ACC112 (cell line): ENCODE results near the gene C12orf75.
A peak's percentile ranks its signal among the peaks of the same experiment; 100 is the strongest.
"Not testable (repeated sequence)": the region's sequence is repeated elsewhere in the genome, so short reads cannot be mapped to it uniquely, and the experiment has no call there.

Experiments used
- H2AFZ ChIP-seq: fragments of 200-600 bp; sonication (generic); one replicate; pipeline ENCODE4 v1.6.0; 2017; ENCODE audit warnings: antibody characterized with exemption, low read length; ENCODE audit not compliant: unreplicated experiment
- H3K27ac ChIP-seq: fragments of 200-600 bp; sonication (generic); 2 replicates; pipeline ENCODE4 v1.5.1; 2014; ENCODE audit warnings: low read depth, mild to moderate bottlenecking, antibody characterized with exemption, low read length, moderate library complexity
- H3K27me3 ChIP-seq: fragments of 200-600 bp; sonication (generic); 2 replicates; pipeline ENCODE4 v1.6.1; 2014; ENCODE audit warnings: mild to moderate bottlenecking, antibody characterized with exemption, low read length, moderate library complexity, mixed read lengths; ENCODE audit not compliant: insufficient read depth
- H3K36me3 ChIP-seq: fragments of 200-600 bp; sonication (generic); 2 replicates; pipeline ENCODE4 v1.6.1; 2016; ENCODE audit warnings: mild to moderate bottlenecking, antibody characterized with exemption, low read length, moderate library complexity, mixed read lengths; ENCODE audit not compliant: insufficient read depth
- H3K4me1 ChIP-seq: fragments of 200-600 bp; sonication (generic); one replicate; pipeline ENCODE4 v1.6.1; 2016; ENCODE audit warnings: low read length, mixed read lengths; ENCODE audit not compliant: insufficient read depth, unreplicated experiment, control insufficient read depth
- H3K4me3 ChIP-seq: fragments of 200-600 bp; sonication (generic); 2 replicates; pipeline ENCODE4 v1.5.1; 2014; ENCODE audit warnings: mild to moderate bottlenecking, low read depth, low read length
- H3K79me2 ChIP-seq: fragments of 200-600 bp; sonication (generic); one replicate; pipeline ENCODE4 v1.6.0; 2016; ENCODE audit warnings: low read length; ENCODE audit not compliant: control insufficient read depth, unreplicated experiment, insufficient read depth

C12orf75 gene

DNA sequence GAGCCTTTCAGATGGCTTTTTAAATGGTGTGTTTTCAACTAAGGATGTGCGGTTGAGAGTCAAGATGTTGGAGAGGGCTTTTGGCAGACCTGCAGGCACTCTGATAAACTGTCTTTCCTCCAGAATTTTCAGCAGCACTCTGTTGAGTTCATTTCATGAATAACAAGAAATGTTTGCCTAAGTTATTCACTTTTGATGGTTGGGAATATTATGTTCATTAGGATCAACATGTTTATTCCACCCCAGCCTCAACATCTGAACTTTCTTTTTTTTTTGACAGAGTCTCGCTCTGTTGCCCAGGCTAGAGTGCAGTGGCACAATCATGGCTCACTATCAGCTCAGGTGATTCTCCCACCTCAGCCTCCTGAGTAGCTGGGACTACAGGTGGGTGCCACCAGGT is 68.4 kb downstream of the C12orf75 start:
- H3K4me1 ChIP-seq: peaks cover under 1% of the 10 kb centered on the region
- no peak overlapping the region for H2AFZ ChIP-seq
- no peaks in the 10 kb centered on the region for H3K27me3 ChIP-seq
- H3K4me3 ChIP-seq: no peak overlapping the region
- H3K79me2 ChIP-seq: no peaks in the 10 kb centered on the region
- no peak overlapping the region for H3K27ac ChIP-seq
- no peaks in the 10 kb centered on the region for H3K36me3 ChIP-seq

DNA sequence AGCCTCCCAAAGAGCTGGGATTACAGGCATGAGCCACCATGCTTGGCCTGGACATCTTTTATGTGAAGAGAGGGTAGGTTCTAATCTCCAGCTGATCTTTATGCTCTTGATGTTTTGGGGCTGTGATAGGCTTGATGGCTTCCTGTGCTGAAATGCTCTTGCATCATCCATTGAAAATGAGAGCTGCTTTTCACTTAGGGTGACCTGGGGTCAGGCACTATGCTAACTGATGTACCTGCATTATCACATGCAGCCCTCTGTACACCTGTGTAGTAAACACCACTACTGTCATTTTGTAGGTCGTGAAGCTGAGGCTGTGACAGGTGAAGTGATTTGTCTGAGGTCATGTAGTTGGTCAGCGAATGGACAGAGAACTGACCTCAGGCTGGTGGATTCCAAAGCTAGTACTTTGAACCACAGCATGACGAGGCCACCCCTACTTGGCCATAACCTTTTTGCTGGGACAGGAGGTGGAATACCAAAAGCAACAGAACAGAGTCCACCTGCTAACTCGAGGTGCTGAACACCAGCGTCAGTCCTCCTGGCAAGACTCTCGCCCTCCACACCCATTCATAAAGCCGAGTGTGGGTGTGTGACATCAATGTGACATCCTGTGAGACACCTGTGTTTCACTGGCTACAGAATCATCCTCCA is 69.1 kb downstream of the C12orf75 start:
- Histone ChIP-seq H3K79me2 (no peaks in the 10 kb centered on the region), H3K36me3 (no peaks in the 10 kb centered on the region), H2AFZ (no peak overlapping the region), H3K4me3 (no peak overlapping the region), H3K27me3 (no peaks in the 10 kb centered on the region), H3K4me1 (no peaks in the 10 kb centered on the region), H3K27ac (no peak overlapping the region)

- Histone ChIP-seq H3K79me2 (no peaks in the 10 kb centered on the region), H2AFZ (no peak overlapping the region), H3K27me3 (no peaks in the 10 kb centered on the region), H3K4me1 (no peaks in the 10 kb centered on the region), H3K4me3 (no peak overlapping the region), H3K27ac (no peak overlapping the region), H3K36me3 (no peaks in the 10 kb centered on the region)
Measured at GRCh38 chr12:105400227-105400626, 69.7 kb downstream of the C12orf75 start.

DNA sequence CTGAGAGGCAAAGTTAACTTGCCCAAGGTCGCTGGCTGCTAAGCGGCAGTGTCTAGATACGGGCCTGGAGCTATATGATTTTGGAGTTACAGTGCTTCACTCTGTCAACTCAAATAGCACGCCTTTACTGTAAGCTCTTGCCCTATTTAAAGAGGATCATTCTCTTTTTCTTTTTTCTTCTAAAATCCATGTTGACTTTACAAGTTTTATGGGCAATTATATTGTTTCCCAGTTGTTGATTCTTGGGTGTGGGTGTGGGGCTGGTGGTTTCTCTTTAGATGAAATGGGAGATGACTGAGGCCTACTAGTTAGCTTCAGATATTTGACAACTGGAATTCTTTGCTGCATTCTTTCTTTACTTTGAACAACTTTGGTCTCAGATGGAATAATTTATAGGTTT is 70.7 kb downstream of the C12orf75 start:
- Histone ChIP-seq H3K27ac (no peak overlapping the region), H3K79me2 (no peaks in the 10 kb centered on the region), H2AFZ (no peak overlapping the region), H3K27me3 (no peaks in the 10 kb centered on the region), H3K4me1 (no peaks in the 10 kb centered on the region), H3K4me3 (no peak overlapping the region), H3K36me3 (no peaks in the 10 kb centered on the region)

DNA sequence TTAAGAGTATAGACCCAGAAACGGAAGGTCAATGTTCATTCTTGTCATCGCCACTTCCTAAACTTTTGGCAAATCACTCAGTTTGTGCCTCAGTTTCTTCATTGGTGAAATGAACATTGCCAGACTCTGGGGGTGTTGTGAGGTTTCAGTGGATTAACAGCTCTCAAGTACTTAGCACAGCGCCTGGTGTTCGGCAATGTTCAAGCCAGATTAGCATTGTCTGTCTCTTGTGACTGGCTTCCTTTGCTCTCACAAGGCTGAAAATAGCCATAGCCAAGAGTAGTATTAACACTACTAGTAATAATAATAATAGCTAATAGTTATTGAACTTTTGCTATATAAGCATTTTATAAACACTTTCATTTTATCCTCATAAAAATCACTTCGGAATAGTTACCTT is 71.9 kb downstream of the C12orf75 start:
- H3K4me1 ChIP-seq: no peaks in the 10 kb centered on the region
- H3K27me3 ChIP-seq: no peaks in the 10 kb centered on the region
- no peaks in the 10 kb centered on the region for H3K36me3 ChIP-seq
- H3K27ac ChIP-seq: no peak overlapping the region
- H3K4me3 ChIP-seq: no peak overlapping the region
- H3K79me2 ChIP-seq: no peaks in the 10 kb centered on the region
- H2AFZ ChIP-seq: no peak overlapping the region

- Histone ChIP-seq H2AFZ (no peak overlapping the region), H3K79me2 (no peaks in the 10 kb centered on the region), H3K27ac (no peak overlapping the region), H3K4me1 (no peaks in the 10 kb centered on the region), H3K4me3 (no peak overlapping the region), H3K27me3 (no peaks in the 10 kb centered on the region), H3K36me3 (no peaks in the 10 kb centered on the region)
Measured at GRCh38 chr12:105403095-105403494, 72.6 kb downstream of the C12orf75 start.

- not testable (repeated sequence) for H3K4me1 ChIP-seq, H3K79me2 ChIP-seq, H3K27me3 ChIP-seq, H3K27ac ChIP-seq, H3K4me3 ChIP-seq, H3K36me3 ChIP-seq, H2AFZ ChIP-seq
Measured at GRCh38 chr12:105404134-105404533, 73.6 kb downstream of the C12orf75 start.

- Histone ChIP-seq H3K27ac (no peak overlapping the region), H3K36me3 (no peaks in the 10 kb centered on the region), H3K27me3 (no peaks in the 10 kb centered on the region), H3K4me3 (no peak overlapping the region), H3K79me2 (no peaks in the 10 kb centered on the region), H2AFZ (no peak overlapping the region), H3K4me1 (peaks cover 19% of the 10 kb centered on the region)
Measured at GRCh38 chr12:105406497-105406896, 76.0 kb downstream of the C12orf75 start.

DNA sequence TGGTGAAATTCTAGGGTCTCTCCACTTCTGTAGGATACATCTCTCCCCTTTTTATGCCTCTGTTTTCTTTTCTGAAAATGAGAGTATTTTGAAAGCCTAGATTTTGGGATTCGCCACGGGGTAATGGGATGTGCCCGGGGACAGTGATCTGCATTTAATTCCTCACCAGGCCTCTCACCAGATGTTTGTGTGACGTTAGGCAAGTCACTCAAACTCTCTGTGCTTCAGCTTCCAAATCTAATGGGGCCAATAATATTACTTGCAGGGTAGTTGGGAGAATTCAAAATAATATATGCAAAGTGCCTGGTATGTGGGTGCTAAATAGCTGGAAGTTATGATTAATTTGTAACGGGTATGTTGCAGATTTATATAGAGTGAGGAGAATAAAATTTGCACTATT is 78.8 kb downstream of the C12orf75 start:
- Histone ChIP-seq H3K27ac (no peak overlapping the region), H3K4me3 (no peak overlapping the region), H3K4me1 (peaks cover 19% of the 10 kb centered on the region)

GRCh38 chr12:105409801-105410471 is 79.4 kb downstream of the C12orf75 start:
- Histone ChIP-seq H3K4me1 (peaks cover 19% of the 10 kb centered on the region), H3K27me3 (no peaks in the 10 kb centered on the region), H3K27ac (no peak overlapping the region), H3K36me3 (no peaks in the 10 kb centered on the region), H3K79me2 (no peaks in the 10 kb centered on the region), H3K4me3 (peak overlapping the region; percentile 57), H2AFZ (peak overlapping the region; percentile 9)

More for the DNA sequence above, 78.8 kb downstream of the C12orf75 start:
- no peaks in the 10 kb centered on the region for H3K27me3 ChIP-seq
- no peaks in the 10 kb centered on the region for H3K36me3 ChIP-seq
- H2AFZ ChIP-seq: peak overlapping the region; percentile 9
- H3K79me2 ChIP-seq: no peaks in the 10 kb centered on the region

GRCh38 chr12:105413911-105414487 is 83.5 kb downstream of the C12orf75 start:
- H3K36me3 ChIP-seq: no peaks in the 10 kb centered on the region
- no peak overlapping the region for H3K27ac ChIP-seq
- peaks cover 26% of the 10 kb centered on the region for H3K4me1 ChIP-seq
- no peak overlapping the region for H2AFZ ChIP-seq
- no peaks in the 10 kb centered on the region for H3K79me2 ChIP-seq
- no peak overlapping the region for H3K4me3 ChIP-seq
- no peaks in the 10 kb centered on the region for H3K27me3 ChIP-seq
